Measurements from ENCODE around the gene PRSS22. TPM values are rescaled to one million over a fixed set of nuclear protein-coding genes. Genes with fewer than 3 reads are reported as not detected.

Gene PRSS22
- total and polyA plus RNA-seq, 10 of the 15 experiments (the other 5 are each of a cell fraction or from before 2014, with no cell fraction given), result not detected

GRCh38 chr16:2813771-2814221 is 44.2 kb downstream of the PRSS22 start:
- POLR2A ChIA-PET, result no interaction called here
- H3K9ac ChIP-seq (ENCODE audit: control insufficient read depth, insufficient read depth, low read length), result no peak overlapping the region
- ATAC-seq (no peak), FAIRE-seq (no peak), DNase-seq (ENCODE audit: low read depth, low spot score) (no peak)
- H3K79me2 ChIP-seq (ENCODE audit: control insufficient read depth, insufficient read depth, low read length), result peaks cover 7% of the 10 kb centered on the region
- H3K4me1 ChIP-seq (ENCODE audit: control insufficient read depth, insufficient read depth, low read length), result no peaks in the 10 kb centered on the region
- CTCF ChIA-PET, result no interaction called here
- H3K27ac ChIP-seq (ENCODE audit: control insufficient read depth, insufficient read depth), result no peak overlapping the region
- H3K4me3 ChIP-seq, result no peak overlapping the region
- RAD21 ChIA-PET (ENCODE audit: unreplicated experiment), result no interaction called here
- peaks cover 0 to 4% of the 10 kb centered on the region in 2 experiments; a peak in 2 of 4 replicates for H3K27me3 ChIP-seq (replicated peaks in 1 of 2; ENCODE audit: control insufficient read depth in 2 of 2, insufficient read depth in 2 of 2, low read length in 1 of 2)
- H3K4me2 ChIP-seq (ENCODE audit: control insufficient read depth, insufficient read depth), result no peak overlapping the region
- in situ Hi-C loops (cut with MboI) (no loop called here), intact Hi-C loops (cut with micrococcal nuclease; ENCODE audit: unreplicated experiment) (no loop called here)
- 55% methylated on average over 7 of the region's 7 CpGs for WGBS (ENCODE audit: insufficient coverage, insufficient replicate concordance, low lambda C conversion rate, missing lambda C conversion rate)
- TF ChIP-seq POLR2AphosphoS2 (IDR thresholded peaks at IDR 0.05; ENCODE audit: low read depth, low read length), result no peak
- no peak for TF ChIP-seq ZNF207 (IDR thresholded peaks at IDR 0.05; ENCODE audit: borderline replicate concordance)
- TF ChIP-seq ZNF687 (IDR thresholded peaks at IDR 0.05), result no peak
- TF ChIP-seq EP300 (IDR thresholded peaks at IDR 0.05; ENCODE audit: borderline replicate concordance in 1 of 2, control insufficient read depth in 1 of 2, low read depth in 2 of 2, low read length in 2 of 2), result no peak
- TF ChIP-seq CUX1 (IDR thresholded peaks at IDR 0.05; ENCODE audit: insufficient replicate concordance, low read depth, low read length), result no peak
- TF ChIP-seq KDM1A (IDR thresholded peaks at IDR 0.05; ENCODE audit: borderline replicate concordance), result no peak
- no peak for TF ChIP-seq MEF2A (IDR thresholded peaks at IDR 0.05; ENCODE audit: insufficient read depth, low read depth, low read length)
- no peak for TF ChIP-seq IRF4 (IDR thresholded peaks at IDR 0.05; ENCODE audit: low read depth, low read length)
- TF ChIP-seq CHD1 (IDR thresholded peaks at IDR 0.05; ENCODE audit: low read depth, low read length), result no peak
- no peak for TF ChIP-seq CHD4 (IDR thresholded peaks at IDR 0.05)
- TF ChIP-seq SMAD1 (IDR thresholded peaks at IDR 0.05; ENCODE audit: low read depth, partially characterized antibody), result no peak
- TF ChIP-seq BACH1 (IDR thresholded peaks at IDR 0.05; ENCODE audit: borderline replicate concordance), result no peak
- TF ChIP-seq NRF1 (conservative IDR thresholded peaks at IDR 0.05; ENCODE audit: low read depth, low read length), result no peak
- no TSS peak for BruUV-seq (replicated peaks)
- SMC1A ChIA-PET (ENCODE audit: uncharacterized antibody, unreplicated experiment), result interaction anchor here (1.0 kb wide), 1 partner anchor 104 kb away, joined by 3 read pairs; no protein-coding TSS in a partner anchor
- H4K20me1 ChIP-seq (ENCODE audit: control insufficient read depth, insufficient read depth), result no peaks in the 10 kb centered on the region
- no peaks in the 10 kb centered on the region for H3K36me3 ChIP-seq (ENCODE audit: control insufficient read depth in 2 of 2, insufficient read depth in 2 of 2, low read length in 1 of 2)
- H3K9me3 ChIP-seq (replicated peaks; ENCODE audit: control insufficient read depth, insufficient read depth, low read length), result no peaks in the 10 kb centered on the region
- H2AFZ ChIP-seq (ENCODE audit: control insufficient read depth, low read depth, low read length), result no peak overlapping the region

Measured in GM12878 (cell line).